Calu3 (cell line): ENCODE measurements around the gene PRPF8. TPM values are rescaled to one million over a fixed set of nuclear protein-coding genes. Genes with fewer than 3 reads are reported as not detected.
A peak's percentile ranks its signal among the peaks of the same experiment; 100 is the strongest.

ENCODE experiments used
- BruUV-seq: library from RNA; stranded (reverse); fragments of 400-500 nt; replicated peaks from 2 replicates; lab custom pipeline; 2021; lab: Mats Ljungman, UMichigan
- CTCF ChIA-PET: fragments of 300-600 bp; sonication (Branson Sonifier 250); formaldehyde crosslinking; loops from one replicate; lab custom pipeline; 2022; ENCODE audit warnings: antibody characterized with exemption; lab: Charles Lee
- DNase-seq: peaks from one replicate; pipeline ENCODE4 v3.0.0; 2022
- H3K27ac Mint-ChIP-seq: one replicate; pipeline ENCODE4 v1.8.0; 2022; ENCODE audit warnings: mixed read lengths; ENCODE audit not compliant: unreplicated experiment
- H3K27me3 Mint-ChIP-seq: one replicate; pipeline ENCODE4 v1.8.0; 2022; ENCODE audit warnings: mixed read lengths; ENCODE audit not compliant: unreplicated experiment
- H3K36me3 Mint-ChIP-seq: one replicate; pipeline ENCODE4 v1.8.0; 2022; ENCODE audit warnings: mild to moderate bottlenecking, moderate library complexity, mixed read lengths; ENCODE audit not compliant: insufficient read depth, unreplicated experiment
- H3K4me1 Mint-ChIP-seq: one replicate; pipeline ENCODE4 v1.8.0; 2022; ENCODE audit warnings: mild to moderate bottlenecking, low read depth, mixed read lengths; ENCODE audit not compliant: unreplicated experiment
- H3K4me3 Mint-ChIP-seq: one replicate; pipeline ENCODE4 v1.8.0; 2022; ENCODE audit warnings: mild to moderate bottlenecking, low read depth, moderate library complexity, mixed read lengths; ENCODE audit not compliant: unreplicated experiment
- H3K9me3 Mint-ChIP-seq: one replicate; pipeline ENCODE4 v1.8.0; 2022; ENCODE audit warnings: low read depth, mixed read lengths; ENCODE audit not compliant: unreplicated experiment
- intact Hi-C: fragments of 100-400 bp; cut with micrococcal nuclease; formaldehyde crosslinking; loops from one replicate; pipeline ENCODE4 v1.10.0; 2022; ENCODE audit not compliant: unreplicated experiment
- total RNA-seq: library from RNA; stranded (reverse); gene quantifications from 2 replicates; pipeline ENCODE4 v1.2.3, GENCODE V29; 2022
- TF ChIP-seq, protein P1 (sequence below): fragments of 200-600 bp; IDR thresholded peaks from one replicate; pipeline ENCODE4 v1.8.0; 2022; ENCODE audit warnings: antibody characterized with exemption; ENCODE audit not compliant: unreplicated experiment

The PRPF8 gene
- total RNA-seq, 1 experiment from 2014 or later = 206 TPM

GRCh38 chr17:1643293-1643998, 41.2 kb downstream of the PRPF8 start:
- CTCF ChIA-PET = no interaction called here
- TF ChIP-seq, protein P1, sequence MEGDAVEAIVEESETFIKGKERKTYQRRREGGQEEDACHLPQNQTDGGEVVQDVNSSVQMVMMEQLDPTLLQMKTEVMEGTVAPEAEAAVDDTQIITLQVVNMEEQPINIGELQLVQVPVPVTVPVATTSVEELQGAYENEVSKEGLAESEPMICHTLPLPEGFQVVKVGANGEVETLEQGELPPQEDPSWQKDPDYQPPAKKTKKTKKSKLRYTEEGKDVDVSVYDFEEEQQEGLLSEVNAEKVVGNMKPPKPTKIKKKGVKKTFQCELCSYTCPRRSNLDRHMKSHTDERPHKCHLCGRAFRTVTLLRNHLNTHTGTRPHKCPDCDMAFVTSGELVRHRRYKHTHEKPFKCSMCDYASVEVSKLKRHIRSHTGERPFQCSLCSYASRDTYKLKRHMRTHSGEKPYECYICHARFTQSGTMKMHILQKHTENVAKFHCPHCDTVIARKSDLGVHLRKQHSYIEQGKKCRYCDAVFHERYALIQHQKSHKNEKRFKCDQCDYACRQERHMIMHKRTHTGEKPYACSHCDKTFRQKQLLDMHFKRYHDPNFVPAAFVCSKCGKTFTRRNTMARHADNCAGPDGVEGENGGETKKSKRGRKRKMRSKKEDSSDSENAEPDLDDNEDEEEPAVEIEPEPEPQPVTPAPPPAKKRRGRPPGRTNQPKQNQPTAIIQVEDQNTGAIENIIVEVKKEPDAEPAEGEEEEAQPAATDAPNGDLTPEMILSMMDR = no peak
- intact Hi-C loops = no loop called here
- H3K27ac Mint-ChIP-seq = no peak overlapping the region
- no peaks in the 10 kb centered on the region for H3K9me3 Mint-ChIP-seq
- DNase-seq = peak; percentile 69
- H3K36me3 Mint-ChIP-seq = peaks cover 6% of the 10 kb centered on the region
- no peaks in the 10 kb centered on the region for H3K27me3 Mint-ChIP-seq
- no TSS peak for BruUV-seq
- peak overlapping the region; percentile 64 for H3K4me3 Mint-ChIP-seq
- no peaks in the 10 kb centered on the region for H3K4me1 Mint-ChIP-seq

DNA sequence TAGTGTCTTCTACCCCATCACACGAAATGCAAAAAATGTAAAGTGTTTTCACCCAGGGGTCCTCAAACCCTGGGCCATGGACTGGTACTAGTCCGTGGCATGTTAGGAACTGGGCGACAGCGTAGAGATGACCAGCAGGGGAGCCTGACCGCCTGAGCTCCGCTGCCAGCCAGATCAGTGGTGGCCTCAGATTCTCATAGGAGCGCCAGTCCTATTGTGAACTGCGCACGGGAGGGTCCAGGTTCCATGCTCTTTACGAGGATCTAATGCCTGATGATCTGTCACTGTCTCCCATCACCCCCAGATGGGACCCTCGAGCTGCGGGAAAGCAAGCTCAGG, 43.6 kb downstream of the PRPF8 start:
- CTCF ChIA-PET = no interaction called here
- TF ChIP-seq, protein P1 = no peak

DNA sequence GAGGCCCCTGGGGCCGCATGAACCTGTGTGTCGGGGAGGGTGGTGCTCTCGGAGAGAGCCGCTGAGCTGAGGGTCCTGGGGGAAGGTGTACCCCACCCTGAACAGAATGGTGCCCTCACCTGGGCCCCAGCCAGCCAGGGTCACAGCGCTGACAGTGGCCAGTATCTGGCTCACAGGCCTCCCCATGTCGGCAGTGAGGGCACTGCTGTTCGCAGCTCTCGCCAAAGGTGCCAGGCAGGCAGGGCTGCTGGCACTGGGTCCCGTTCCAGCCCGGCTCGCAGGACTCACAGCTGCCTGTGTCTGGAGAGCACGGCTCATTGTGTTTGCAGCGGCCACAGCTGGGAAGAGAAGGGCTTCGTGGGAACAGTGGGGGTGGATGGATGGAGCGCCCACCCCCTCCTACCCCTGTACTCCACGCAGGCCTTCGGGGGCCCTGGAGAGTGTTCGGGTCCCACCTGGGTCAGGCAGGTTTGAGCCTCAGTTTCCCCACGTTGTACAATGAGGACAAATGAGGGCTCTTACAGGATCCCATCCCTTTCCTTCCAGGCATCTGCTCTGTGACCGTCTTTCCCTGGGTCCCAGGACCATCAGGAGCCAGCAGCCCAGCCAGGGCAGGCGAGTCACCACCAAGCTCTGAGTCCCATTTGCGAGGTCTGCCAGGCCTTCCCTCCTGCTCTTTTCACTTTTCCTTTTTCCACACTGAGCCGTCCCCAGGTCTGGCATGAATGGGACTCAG, 44.2 kb downstream of the PRPF8 start:
- Mint-ChIP-seq H3K27ac (no peak overlapping the region), H3K4me3 (no peak overlapping the region), H3K27me3 (no peaks in the 10 kb centered on the region), H3K36me3 (peaks cover 6% of the 10 kb centered on the region), H3K9me3 (no peaks in the 10 kb centered on the region), H3K4me1 (no peaks in the 10 kb centered on the region)
- DNase-seq = no peak
- CTCF ChIA-PET = interaction anchor here (1.1 kb wide), 1 partner anchor 66 kb away, joined by 3 read pairs; no protein-coding TSS in a partner anchor
- intact Hi-C loops = no loop called here
- TF ChIP-seq, protein P1 = no peak
- no TSS peak for BruUV-seq

More for the DNA sequence above, 43.6 kb downstream of the PRPF8 start:
- Mint-ChIP-seq H3K4me3 (no peak overlapping the region), H3K9me3 (no peaks in the 10 kb centered on the region), H3K36me3 (peaks cover 6% of the 10 kb centered on the region), H3K27me3 (no peaks in the 10 kb centered on the region), H3K27ac (no peak overlapping the region), H3K4me1 (no peaks in the 10 kb centered on the region)
- no peak for DNase-seq
- no TSS peak for BruUV-seq
- intact Hi-C loops = no loop called here

- no TSS peak for BruUV-seq
- no peak overlapping the region for H3K27ac Mint-ChIP-seq
- H3K4me3 Mint-ChIP-seq = no peak overlapping the region
- H3K4me1 Mint-ChIP-seq = no peaks in the 10 kb centered on the region
- no peaks in the 10 kb centered on the region for H3K9me3 Mint-ChIP-seq
- no peak for DNase-seq
- intact Hi-C loops = no loop called here
- CTCF ChIA-PET = interaction anchor here (0.7 to 1.3 kb wide), 5 partner anchors 10 to 78 kb away, joined by 3 to 7 read pairs (median 4); no protein-coding TSS in a partner anchor
- peaks cover 6% of the 10 kb centered on the region for H3K36me3 Mint-ChIP-seq
- H3K27me3 Mint-ChIP-seq = no peaks in the 10 kb centered on the region
- TF ChIP-seq, protein P1 = no peak
These were observed 45.0 kb downstream of the PRPF8 start for GRCh38 chr17:1639549-1640180.
